H1 (cell line): ENCODE results near the gene MALT1. TPM values are rescaled to one million over a fixed set of nuclear protein-coding genes. Genes with fewer than 3 reads are reported as not detected.

ENCODE experiments used
- CTCF ChIA-PET: fragments of 300-600 bp; sonication (Branson Sonifier 250); formaldehyde crosslinking; loops from one replicate; lab custom pipeline; 2021; ENCODE audit not compliant: partially characterized antibody; lab: Charles Lee
- POLR2A ChIA-PET: fragments of 300-600 bp; sonication (Branson Sonifier 250); formaldehyde crosslinking; loops from one replicate; lab custom pipeline; 2021; ENCODE audit warnings: inconsistent platforms; ENCODE audit not compliant: partially characterized antibody; lab: Charles Lee
- DNase-seq, 2 experiments: peaks; one replicate each; pipeline versions ENCODE4 v3.0.0 to v3.0.0-alpha.2; 2010 to 2022; ENCODE audit warnings: low spot score in 2 of 2, low read depth in 1 of 2, mixed read lengths in 1 of 2
- FAIRE-seq: peaks from 2 replicates; lab custom pipeline; 2011; peaks lifted over from hg19 to GRCh38; lab: Jason Lieb, UNC
- H2AFZ ChIP-seq: 2 replicates; pipeline ENCODE4 v1.8.1; 2012; ENCODE audit warnings: low read length, inconsistent platforms
- H2AK5ac ChIP-seq: 2 replicates; pipeline ENCODE4 v1.6.1; 2013; ENCODE audit warnings: low read depth, low read length
- H2BK120ac ChIP-seq: replicated peaks from 2 replicates; pipeline ENCODE3; 2013; ENCODE audit warnings: low read depth, low read length, inconsistent platforms
- H2BK12ac ChIP-seq: 2 replicates; pipeline ENCODE4 v1.6.1; 2013; ENCODE audit warnings: low read depth, low read length
- H2BK15ac ChIP-seq: 2 replicates; pipeline ENCODE4 v1.6.1; 2013; ENCODE audit warnings: low read length
- H2BK20ac ChIP-seq: 2 replicates; pipeline ENCODE4 v1.6.1; 2013; ENCODE audit warnings: low read length
- H2BK5ac ChIP-seq: 2 replicates; pipeline ENCODE4 v1.6.1; 2013; ENCODE audit warnings: low read depth, low read length
- H3K14ac ChIP-seq: 2 replicates; pipeline ENCODE4 v1.6.1; 2013; ENCODE audit warnings: inconsistent platforms; ENCODE audit not compliant: insufficient read length
- H3K18ac ChIP-seq: 2 replicates; pipeline ENCODE4 v1.6.1; 2013; ENCODE audit warnings: low read length; ENCODE audit errors: extremely low read depth
- H3K23ac ChIP-seq: 2 replicates; pipeline ENCODE4 v1.6.1; 2013; ENCODE audit warnings: inconsistent platforms; ENCODE audit not compliant: insufficient read length
- H3K23me2 ChIP-seq: 2 replicates; pipeline ENCODE4 v1.6.1; 2013; ENCODE audit warnings: low read depth, low read length
- H3K27ac ChIP-seq: 2 replicates; pipeline ENCODE4 v1.6.1; 2011; ENCODE audit warnings: low read depth, low read length, inconsistent platforms
- H3K27me3 ChIP-seq, 4 experiments: replicated peaks in 1 of 4; 1 replicate in 1 of 4; 2 replicates in 3 of 4; pipeline versions ENCODE4 v1.6.1 to v1.8.1; 2011 to 2013; ENCODE audit warnings: low read length in 3 of 4, mild to moderate bottlenecking in 3 of 4, inconsistent platforms in 2 of 4, mixed read lengths in 2 of 4, moderate library complexity in 1 of 4; ENCODE audit not compliant: control insufficient read depth in 3 of 4, insufficient read depth in 3 of 4; ENCODE audit errors: extremely low read depth in 1 of 4
- H3K36me3 ChIP-seq, 4 experiments: 2 replicates each; pipeline versions ENCODE4 v1.6.1 to v1.8.1; 2011 to 2013; ENCODE audit warnings: mild to moderate bottlenecking in 4 of 4, low read length in 3 of 4, moderate library complexity in 2 of 4, control low read depth in 1 of 4, inconsistent platforms in 1 of 4; ENCODE audit not compliant: insufficient read depth in 4 of 4, control insufficient read depth in 2 of 4
- H3K4ac ChIP-seq: replicated peaks from 2 replicates; pipeline ENCODE3; 2013; ENCODE audit warnings: low read length, low read depth, mixed read lengths, inconsistent platforms; ENCODE audit not compliant: insufficient read length
- H3K4me1 ChIP-seq, 4 experiments: replicated peaks in 1 of 4; 1 replicate in 1 of 4; 2 replicates in 3 of 4; pipeline versions ENCODE4 v1.6.1 to v1.8.1; 2011 to 2013; ENCODE audit warnings: low read length in 3 of 4, inconsistent platforms in 2 of 4, mixed read lengths in 1 of 4; ENCODE audit not compliant: insufficient read depth in 4 of 4, control insufficient read depth in 3 of 4
- H3K4me2 ChIP-seq, 2 experiments: 2 replicates each; pipeline versions ENCODE4 v1.6.1 to v1.8.1; 2011 to 2013; ENCODE audit warnings: low read depth in 2 of 2, low read length in 2 of 2, control low read depth in 1 of 2, inconsistent platforms in 1 of 2, mild to moderate bottlenecking in 1 of 2; ENCODE audit not compliant: insufficient read depth in 1 of 2
- H3K4me3 ChIP-seq, 4 experiments: fragments of 200-600, 300-600 bp in 1 of 4; sonication (generic), shearing (Covaris generic), sonication (Bioruptor Twin) in 1 of 4; 2 replicates each; pipeline versions ENCODE4 v1.5.1 to v1.8.1; 2011 to 2016; ENCODE audit warnings: low read length in 4 of 4, low read depth in 3 of 4, control low read depth in 2 of 4, inconsistent platforms in 2 of 4, mild to moderate bottlenecking in 2 of 4, mixed read lengths in 1 of 4, moderate library complexity in 1 of 4; ENCODE audit not compliant: insufficient read depth in 2 of 4; ENCODE audit errors: extremely low read depth in 1 of 4
- H3K56ac ChIP-seq: replicated peaks from 2 replicates; pipeline ENCODE3; 2013; ENCODE audit warnings: low read depth, mild to moderate bottlenecking, mixed read lengths, low read length, inconsistent platforms; ENCODE audit not compliant: insufficient read length
- H3K79me1 ChIP-seq: 2 replicates; pipeline ENCODE4 v1.6.1; 2013; ENCODE audit warnings: low read depth, low read length, control low read depth
- H3K79me2 ChIP-seq, 2 experiments: 2 replicates each; pipeline versions ENCODE4 v1.6.1 to v1.8.1; 2012 to 2013; ENCODE audit warnings: low read length in 2 of 2, mild to moderate bottlenecking in 2 of 2, inconsistent platforms in 1 of 2; ENCODE audit not compliant: insufficient read depth in 2 of 2, control insufficient read depth in 1 of 2
- H3K9ac ChIP-seq, 4 experiments: replicated peaks in 1 of 4; 1 replicate in 1 of 4; 2 replicates in 3 of 4; pipeline versions ENCODE4 v1.6.1 to v1.8.1; 2011 to 2013; ENCODE audit warnings: low read depth in 3 of 4, low read length in 3 of 4, control low read depth in 2 of 4, mild to moderate bottlenecking in 2 of 4, moderate library complexity in 2 of 4, inconsistent platforms in 1 of 4; ENCODE audit errors: extremely low read depth in 1 of 4
- H3K9me3 ChIP-seq, 2 experiments: 2 replicates each; pipeline versions ENCODE4 v1.6.1 to v1.8.1; 2012 to 2013; ENCODE audit warnings: mild to moderate bottlenecking in 2 of 2, moderate library complexity in 2 of 2, control low read depth in 1 of 2, inconsistent platforms in 1 of 2, low read depth in 1 of 2, low read length in 1 of 2, mixed read lengths in 1 of 2; ENCODE audit not compliant: insufficient read depth in 2 of 2
- H4K20me1 ChIP-seq, 2 experiments: replicated peaks in 1 of 2; 2 replicates each; pipeline versions ENCODE3 to v1.8.1; 2011 to 2013; ENCODE audit warnings: inconsistent platforms in 2 of 2, low read length in 2 of 2, mild to moderate bottlenecking in 1 of 2; ENCODE audit not compliant: insufficient read depth in 2 of 2, control insufficient read depth in 1 of 2
- H4K5ac ChIP-seq: 2 replicates; pipeline ENCODE4 v1.6.1; 2013; ENCODE audit warnings: low read length, low read depth, mixed read lengths, inconsistent platforms; ENCODE audit not compliant: insufficient read length
- H4K8ac ChIP-seq: 2 replicates; pipeline ENCODE4 v1.8.0; 2013; ENCODE audit warnings: mild to moderate bottlenecking, moderate library complexity, low read length, inconsistent platforms; ENCODE audit not compliant: insufficient read depth; ENCODE audit errors: extremely low read depth
- H4K91ac ChIP-seq: replicated peaks from 2 replicates; pipeline ENCODE3; 2013; ENCODE audit warnings: low read length, mixed read lengths, inconsistent platforms; ENCODE audit not compliant: insufficient read length
- BACH1 ChIP-seq: IDR thresholded peaks from 2 replicates; pipeline ENCODE4 v1.6.1; 2012; ENCODE audit warnings: low read length, improper control_type of control experiment
- BCL11A ChIP-seq, 2 experiments: IDR thresholded peaks; one replicate each; pipeline ENCODE4 v1.6.1; 2011; ENCODE audit warnings: low read depth in 2 of 2, low read length in 2 of 2, mild to moderate bottlenecking in 2 of 2
- CHD1 ChIP-seq: IDR thresholded peaks from 2 replicates; pipeline ENCODE4 v1.6.1; 2012; ENCODE audit warnings: low read depth, low read length, improper control_type of control experiment
- GTF2F1 ChIP-seq: IDR thresholded peaks from 2 replicates; pipeline ENCODE4 v1.6.1; 2012; ENCODE audit warnings: low read depth, low read length, improper control_type of control experiment, borderline replicate concordance
- PHF8 ChIP-seq: fragments of 200-600 bp; sonication (generic); conservative IDR thresholded peaks from 2 replicates; pipeline ENCODE4 v1.7.1; 2012; ENCODE audit warnings: low read depth, mild to moderate bottlenecking, inconsistent platforms, low read length, moderate library complexity
- RAD21 ChIP-seq, 2 experiments: IDR thresholded peaks in 1 of 2; conservative IDR thresholded peaks in 1 of 2; 2 replicates each; pipeline ENCODE4 v1.6.1; 2011; ENCODE audit warnings: low read depth in 2 of 2, low read length in 2 of 2, improper control_type of control experiment in 1 of 2, inconsistent platforms in 1 of 2, mild to moderate bottlenecking in 1 of 2, moderate library complexity in 1 of 2
- TAF1 ChIP-seq: IDR thresholded peaks from 2 replicates; pipeline ENCODE4 v1.6.1; 2011; ENCODE audit warnings: mild to moderate bottlenecking, low read depth, low read length
- WGBS, 2 experiments: shearing (Covaris generic) in 1 of 2; methylation state at CpG; one replicate each; pipeline versions ENCODE4 v1.1.6 to v1.1.7; 2013 to 2015; ENCODE audit warnings: low lambda C conversion rate in 2 of 2, mixed read lengths in 2 of 2, inconsistent platforms in 1 of 2, low coverage in 1 of 2, missing lambda C conversion rate in 1 of 2; ENCODE audit not compliant: insufficient replicate concordance in 2 of 2, insufficient coverage in 1 of 2, insufficient read length in 1 of 2; ENCODE audit errors: extremely low coverage in 1 of 2, missing lambda C conversion rate in 1 of 2; 5-methylcytosine and 5-hydroxymethylcytosine counted together
- polyA plus RNA-seq, 7 experiments: library from polyadenylated mRNA; depleted of rRNA in 3 of 7; stranded (reverse) in 5 of 7; unstranded in 2 of 7; fragments of >200 nt in 5 of 7; fragments of 200-250 nt in 2 of 7; gene quantifications; 1 replicate in 5 of 7; 2 replicates in 1 of 7; 4 replicates in 1 of 7; pipeline versions ENCODE4 v1.2.1 to v1.2.3, GENCODE V29; 2011 to 2013; ENCODE audit warnings: missing spikeins in 2 of 7, mixed read lengths in 2 of 7
- total RNA-seq: library from RNA; stranded (reverse); fragmentation: NEBNext Ultra II Directional; extraction: Animal tissue kit (Norgen Biotek cat#: 25700); gene quantifications from 2 replicates; pipeline ENCODE4 v1.2.1, GENCODE V29; 2021
- TF ChIP-seq, protein P1 (sequence below): IDR thresholded peaks from 2 replicates; pipeline ENCODE4 v1.6.1; 2012; ENCODE audit warnings: low read length, inconsistent platforms

MALT1 gene
- total and polyA plus RNA-seq, 2 of the 8 experiments (the other 6 are each of a cell fraction or from before 2014, with no cell fraction given) = 10.7 to 25.9 TPM

DNA sequence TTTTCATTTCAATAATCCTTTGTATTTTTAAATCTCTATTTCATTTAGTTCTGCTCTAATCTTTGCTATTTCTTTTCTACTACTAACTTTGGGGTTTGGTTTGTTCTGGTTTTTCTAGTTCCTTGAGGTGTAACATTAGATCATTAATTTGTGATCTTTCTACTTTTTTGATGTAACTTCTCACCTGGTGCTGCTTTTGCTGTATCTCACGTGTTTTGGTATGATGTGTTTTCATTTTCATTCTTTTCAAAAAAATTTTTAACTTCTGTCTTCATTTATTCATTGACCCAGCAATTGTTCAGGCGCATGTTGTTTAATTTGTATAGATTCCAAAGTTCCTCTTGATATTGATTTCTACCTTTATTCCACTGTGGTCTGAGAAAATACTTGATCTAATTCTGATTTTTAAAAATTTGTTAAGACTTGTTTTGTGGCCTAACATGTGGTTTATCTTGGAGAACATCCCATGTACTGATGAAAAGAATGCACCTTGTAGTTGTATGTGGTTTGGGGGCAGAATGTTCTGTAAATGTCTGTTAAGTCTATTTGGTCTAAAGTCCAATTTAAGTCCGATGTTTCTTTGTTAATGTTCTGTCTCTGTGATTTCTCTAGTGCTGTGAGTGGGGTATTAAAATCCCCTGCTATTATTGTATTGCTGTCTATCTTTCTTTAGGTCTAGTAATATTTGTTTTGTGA, 17.3 kb upstream of the MALT1 start:
- WGBS, 2 experiments = 76% methylated on average over 3 of the region's 3 CpGs; no CpG with 5 or more reads in 1 of the 2 experiments
- no peak overlapping the region for H3K23ac ChIP-seq
- TF ChIP-seq TAF1 = no peak
- TF ChIP-seq PHF8 = no peak
- TF ChIP-seq BACH1 = no peak
- no peak for TF ChIP-seq RAD21 (IDR thresholded peaks at IDR 0.05 in 1 of 2, conservative IDR thresholded peaks at IDR 0.05 in 1 of 2; ENCODE audit: low read depth in 2 of 2, low read length in 2 of 2)
- TF ChIP-seq, protein P1, sequence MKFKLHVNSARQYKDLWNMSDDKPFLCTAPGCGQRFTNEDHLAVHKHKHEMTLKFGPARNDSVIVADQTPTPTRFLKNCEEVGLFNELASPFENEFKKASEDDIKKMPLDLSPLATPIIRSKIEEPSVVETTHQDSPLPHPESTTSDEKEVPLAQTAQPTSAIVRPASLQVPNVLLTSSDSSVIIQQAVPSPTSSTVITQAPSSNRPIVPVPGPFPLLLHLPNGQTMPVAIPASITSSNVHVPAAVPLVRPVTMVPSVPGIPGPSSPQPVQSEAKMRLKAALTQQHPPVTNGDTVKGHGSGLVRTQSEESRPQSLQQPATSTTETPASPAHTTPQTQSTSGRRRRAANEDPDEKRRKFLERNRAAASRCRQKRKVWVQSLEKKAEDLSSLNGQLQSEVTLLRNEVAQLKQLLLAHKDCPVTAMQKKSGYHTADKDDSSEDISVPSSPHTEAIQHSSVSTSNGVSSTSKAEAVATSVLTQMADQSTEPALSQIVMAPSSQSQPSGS = no peak
- no peak for TF ChIP-seq BCL11A (IDR thresholded peaks at IDR 0.05; ENCODE audit: low read depth in 2 of 2, low read length in 2 of 2)
- TF ChIP-seq CHD1 = no peak
- TF ChIP-seq GTF2F1 = no peak

More for the DNA sequence above, 17.3 kb upstream of the MALT1 start:
- ChIA-PET POLR2A (no interaction called here), CTCF (interaction anchor here (2.1 kb wide), 1 partner anchor 17 kb away, joined by 6 read pairs; the partner anchor contains the start of gene MALT1)
- H3K79me1 ChIP-seq = no peaks in the 10 kb centered on the region
- H2BK15ac ChIP-seq = no peak overlapping the region
- no peak overlapping the region for H3K56ac ChIP-seq
- no peak overlapping the region for H2BK120ac ChIP-seq
- H3K9ac ChIP-seq = no peak overlapping the region
- H3K18ac ChIP-seq = no peak overlapping the region
- no peak overlapping the region for H2AK5ac ChIP-seq
- H3K27ac ChIP-seq = no peak overlapping the region
- H3K9me3 ChIP-seq = no peaks in the 10 kb centered on the region
- no peak overlapping the region for H3K4me2 ChIP-seq
- no peak overlapping the region for H2BK5ac ChIP-seq
- H3K27me3 ChIP-seq = no peaks in the 10 kb centered on the region
- no peak overlapping the region for H2BK20ac ChIP-seq
- no peak overlapping the region for H3K14ac ChIP-seq
- H2BK12ac ChIP-seq = no peak overlapping the region
- FAIRE-seq (no peak), DNase-seq (no peak)
- no peak overlapping the region for H2AFZ ChIP-seq
- H3K23me2 ChIP-seq = no peaks in the 10 kb centered on the region; the same call in 1 of the 2 replicates
- H3K4ac ChIP-seq = no peak overlapping the region
- no peak overlapping the region for H4K8ac ChIP-seq
- no peaks in the 10 kb centered on the region for H3K79me2 ChIP-seq
- H4K5ac ChIP-seq = no peak overlapping the region
- H4K20me1 ChIP-seq = no peaks in the 10 kb centered on the region
- no peaks in the 10 kb centered on the region for H3K36me3 ChIP-seq
- H3K4me3 ChIP-seq = no peak overlapping the region
- H4K91ac ChIP-seq = no peak overlapping the region
- H3K4me1 ChIP-seq = no peaks in the 10 kb centered on the region
